Peyer's patch (tissue), 4 donors: ENCODE data around the gene ASB11.

ENCODE experiments used
- CTCF ChIP-seq, 6 experiments: fragments of 450-650 bp in 4 of 6; fragments of 200-600 bp in 2 of 6; sonication (generic) in 1 of 6; IDR thresholded peaks; one replicate each; pipeline ENCODE4 v1.5.1; 2017 to 2019; ENCODE audit warnings: antibody characterized with exemption in 6 of 6, mild to moderate bottlenecking in 3 of 6, moderate library complexity in 1 of 6
- POLR2A ChIP-seq, 2 donors: fragments of 450-650 bp; IDR thresholded peaks; one replicate each; pipeline ENCODE4 v1.5.1; 2017; ENCODE audit warnings: antibody characterized with exemption in 2 of 2, mild to moderate bottlenecking in 2 of 2, moderate library complexity in 2 of 2

GRCh38 chrX:15310117-15310516 is 5.3 kb downstream of the ASB11 start:
- TF ChIP-seq CTCF (IDR thresholded peaks at IDR 0.05), result no peak
- no peak for TF ChIP-seq POLR2A (IDR thresholded peaks at IDR 0.05)
